H9 (cell line): ENCODE measurements around the gene ADAM22. TPM values are rescaled to one million over a fixed set of nuclear protein-coding genes. Genes with fewer than 3 reads are reported as not detected.
A peak's percentile ranks its signal among the peaks of the same experiment; 100 is the strongest.

ENCODE experiments used
- DNase-seq: peaks from one replicate; pipeline ENCODE4 v3.0.0-alpha.2; 2017
- H2AFZ ChIP-seq: one replicate; pipeline ENCODE4 v1.6.1; 2013; ENCODE audit warnings: mild to moderate bottlenecking, low read length, control low read depth, moderate library complexity
- H2AK5ac ChIP-seq: 2 replicates; pipeline ENCODE4 v1.6.1; 2013; ENCODE audit warnings: low read length, control low read depth, mixed read lengths; ENCODE audit not compliant: insufficient read length
- H2BK120ac ChIP-seq: one replicate; pipeline ENCODE4 v1.6.1; 2013; ENCODE audit warnings: low read depth, mild to moderate bottlenecking, low read length, control low read depth, inconsistent platforms; ENCODE audit not compliant: poor library complexity, severe bottlenecking
- H2BK12ac ChIP-seq: 2 replicates; pipeline ENCODE4 v1.6.1; 2013; ENCODE audit warnings: low read length, control low read depth, mixed read lengths, low read depth; ENCODE audit not compliant: insufficient read length
- H2BK15ac ChIP-seq: 2 replicates; pipeline ENCODE4 v1.6.1; 2013; ENCODE audit warnings: low read depth, low read length, control low read depth
- H2BK20ac ChIP-seq: one replicate; pipeline ENCODE4 v1.6.1; 2013; ENCODE audit warnings: low read depth, mild to moderate bottlenecking, low read length, control low read depth, inconsistent platforms; ENCODE audit not compliant: poor library complexity, severe bottlenecking
- H2BK5ac ChIP-seq: 2 replicates; pipeline ENCODE4 v1.6.1; 2013; ENCODE audit warnings: low read length, control low read depth, mixed read lengths; ENCODE audit not compliant: insufficient read length
- H3K14ac ChIP-seq: 2 replicates; pipeline ENCODE4 v1.6.1; 2013; ENCODE audit warnings: low read length, control low read depth; ENCODE audit not compliant: insufficient read depth
- H3K18ac ChIP-seq: 2 replicates; pipeline ENCODE4 v1.6.1; 2013; ENCODE audit warnings: low read depth, mild to moderate bottlenecking, mixed read lengths, low read length, control low read depth; ENCODE audit not compliant: insufficient read length
- H3K23ac ChIP-seq: 2 replicates; pipeline ENCODE4 v1.6.1; 2013; ENCODE audit warnings: low read length, control low read depth, mixed read lengths, low read depth; ENCODE audit not compliant: insufficient read length
- H3K23me2 ChIP-seq: 2 replicates; pipeline ENCODE4 v1.6.1; 2013; ENCODE audit warnings: low read depth, mild to moderate bottlenecking, mixed read lengths, low read length, control low read depth; ENCODE audit not compliant: insufficient read length, poor library complexity, severe bottlenecking
- H3K27ac ChIP-seq: 2 replicates; pipeline ENCODE4 v1.5.1; 2013; ENCODE audit warnings: low read length, control low read depth, mixed read lengths, low read depth; ENCODE audit not compliant: insufficient read length
- H3K27me3 ChIP-seq: 2 replicates; pipeline ENCODE4 v1.6.1; 2013; ENCODE audit warnings: low read length, control low read depth, inconsistent platforms; ENCODE audit not compliant: insufficient read depth
- H3K4ac ChIP-seq: 2 replicates; pipeline ENCODE4 v1.6.1; 2013; ENCODE audit warnings: low read depth, mild to moderate bottlenecking, control low read depth, inconsistent platforms, low read length, moderate library complexity
- H3K4me1 ChIP-seq: 2 replicates; pipeline ENCODE4 v1.6.1; 2013; ENCODE audit warnings: low read length, control low read depth, inconsistent platforms; ENCODE audit not compliant: insufficient read depth
- H3K4me2 ChIP-seq: 2 replicates; pipeline ENCODE4 v1.6.1; 2013; ENCODE audit warnings: low read length, control low read depth, mixed read lengths; ENCODE audit not compliant: insufficient read length, insufficient read depth
- H3K56ac ChIP-seq: 2 replicates; pipeline ENCODE4 v1.6.1; 2013; ENCODE audit warnings: low read depth, mild to moderate bottlenecking, mixed read lengths, low read length, control low read depth; ENCODE audit not compliant: insufficient read length
- H3K79me1 ChIP-seq: 2 replicates; pipeline ENCODE4 v1.6.1; 2013; ENCODE audit warnings: low read depth, mild to moderate bottlenecking, moderate library complexity, low read length, control low read depth, inconsistent platforms; ENCODE audit not compliant: insufficient read depth, poor library complexity, severe bottlenecking
- H3K79me2 ChIP-seq: 2 replicates; pipeline ENCODE4 v1.6.1; 2013; ENCODE audit warnings: low read length, control low read depth, inconsistent platforms; ENCODE audit not compliant: insufficient read depth
- H3K9ac ChIP-seq: 2 replicates; pipeline ENCODE4 v1.6.1; 2013; ENCODE audit warnings: low read length, control low read depth, mixed read lengths; ENCODE audit not compliant: insufficient read length; ENCODE audit errors: extremely low read depth
- H3K9me3 ChIP-seq: one replicate; pipeline ENCODE4 v1.6.1; 2013; ENCODE audit warnings: low read depth, low read length, inconsistent platforms; ENCODE audit not compliant: control insufficient read depth
- H3T11ph ChIP-seq: one replicate; pipeline ENCODE4 v1.6.1; 2013; ENCODE audit warnings: mild to moderate bottlenecking, low read length, control low read depth, inconsistent platforms
- H4K20me1 ChIP-seq: one replicate; pipeline ENCODE4 v1.6.1; 2013; ENCODE audit not compliant: control insufficient read depth, insufficient read length, insufficient read depth
- H4K5ac ChIP-seq: 2 replicates; pipeline ENCODE4 v1.6.1; 2013; ENCODE audit warnings: low read depth, mild to moderate bottlenecking, mixed read lengths, low read length, control low read depth; ENCODE audit not compliant: insufficient read length
- H4K8ac ChIP-seq: replicated peaks from 2 replicates; pipeline ENCODE4 v1.6.1; 2013; ENCODE audit warnings: low read length, control low read depth, mixed read lengths, low read depth; ENCODE audit not compliant: insufficient read length
- H4K91ac ChIP-seq: 2 replicates; pipeline ENCODE4 v1.6.1; 2013; ENCODE audit warnings: low read depth, mild to moderate bottlenecking, moderate library complexity, mixed read lengths, low read length, control low read depth; ENCODE audit not compliant: insufficient read length
- H3K27ac Mint-ChIP-seq, 3 experiments: 2 replicates in 2 of 3; 3 replicates in 1 of 3; pipeline ENCODE4 v1.8.0; 2020 to 2021; ENCODE audit warnings: mixed read lengths in 3 of 3, mild to moderate bottlenecking in 1 of 3, moderate library complexity in 1 of 3
- H3K27me3 Mint-ChIP-seq: 2 replicates; pipeline ENCODE4 v1.8.0; 2021; ENCODE audit warnings: low read depth, mild to moderate bottlenecking, moderate library complexity, mixed read lengths
- H3K36me3 Mint-ChIP-seq, 3 experiments: 2 replicates in 2 of 3; 3 replicates in 1 of 3; pipeline ENCODE4 v1.8.0; 2020 to 2021; ENCODE audit warnings: low read depth in 3 of 3, mixed read lengths in 3 of 3; ENCODE audit not compliant: insufficient read depth in 1 of 3
- H3K4me1 Mint-ChIP-seq, 2 experiments: 2 replicates each; pipeline ENCODE4 v1.8.0; 2020; ENCODE audit warnings: mixed read lengths in 2 of 2
- H3K4me3 Mint-ChIP-seq, 2 experiments: 2 replicates in 1 of 2; 3 replicates in 1 of 2; pipeline ENCODE4 v1.8.0; 2020 to 2021; ENCODE audit warnings: mild to moderate bottlenecking in 2 of 2, mixed read lengths in 2 of 2, moderate library complexity in 1 of 2
- H3K9me3 Mint-ChIP-seq, 2 experiments: 2 replicates in 1 of 2; 3 replicates in 1 of 2; pipeline ENCODE4 v1.8.0; 2020; ENCODE audit warnings: mild to moderate bottlenecking in 2 of 2, mixed read lengths in 2 of 2, moderate library complexity in 1 of 2
- CTCF ChIP-seq: fragments of 200-600 bp; sonication (generic); conservative IDR thresholded peaks from 3 replicates; pipeline ENCODE4 v1.8.0; 2021; ENCODE audit warnings: antibody characterized with exemption, mild to moderate bottlenecking
- WGBS: extraction: QIAGEN DNeasy Blood & Tissue Kit; methylation state at CpG from one replicate; pipeline ENCODE4 v1.1.7; 2013; ENCODE audit warnings: missing lambda C conversion rate, low lambda C conversion rate, mixed read lengths; ENCODE audit not compliant: insufficient read length; ENCODE audit errors: extremely low coverage; 5-methylcytosine and 5-hydroxymethylcytosine counted together
- total RNA-seq: library from RNA; stranded (reverse); gene quantifications from 2 replicates; pipeline ENCODE4 v1.2.1, GENCODE V29; 2021

Gene ADAM22
- total RNA-seq, 1 experiment from 2014 or later: 8.7 TPM

- no peaks in the 10 kb centered on the region for H3K9me3 Mint-ChIP-seq
- Histone ChIP-seq H4K5ac (no peak overlapping the region), H2BK20ac (no peak overlapping the region), H3K79me2 (no peaks in the 10 kb centered on the region), H3K27ac (no peak overlapping the region), H3K9ac (no peak overlapping the region), H3K14ac (no peak overlapping the region), H2BK120ac (no peak overlapping the region), H4K91ac (no peak overlapping the region), H2BK5ac (no peak overlapping the region), H3K18ac (no peak overlapping the region), H2BK15ac (no peak overlapping the region), H3K23me2 (no peaks in the 10 kb centered on the region), H3K4me2 (no peak overlapping the region), H2BK12ac (no peak overlapping the region), H3K9me3 (no peaks in the 10 kb centered on the region), H4K20me1 (no peaks in the 10 kb centered on the region), H2AK5ac (no peak overlapping the region), H4K8ac (no peak overlapping the region), H3K27me3 (no peaks in the 10 kb centered on the region), H3K23ac (no peak overlapping the region), H3K4me1 (no peaks in the 10 kb centered on the region; the same call in 1 of the 2 replicates), H2AFZ (no peak overlapping the region), H3K56ac (no peak overlapping the region), H3K79me1 (no peaks in the 10 kb centered on the region), H3T11ph (no peak overlapping the region), H3K4ac (no peak overlapping the region)
- no peak for TF ChIP-seq CTCF
- H3K27me3 Mint-ChIP-seq: no peaks in the 10 kb centered on the region
- DNase-seq: no peak
- no CpG with 5 or more reads among the region's 1 CpG for WGBS
- H3K27ac Mint-ChIP-seq: peak overlapping the region in 1 of 3 experiments; percentile 68; a peak in 3 of 7 replicates
- peaks cover 2% of the 10 kb centered on the region in 2 experiments for H3K4me1 Mint-ChIP-seq
- no peak overlapping the region for H3K4me3 Mint-ChIP-seq
- peaks cover 2 to 8% (median 3%) of the 10 kb centered on the region in 3 experiments; a peak in 3 of 7 replicates for H3K36me3 Mint-ChIP-seq
Measured at GRCh38 chr7:88147949-88148348, 213.9 kb downstream of the ADAM22 start.
